ENCODE measurements around the gene SSTR4.
A peak's percentile ranks its signal among the peaks of the same experiment; 100 is the strongest.

SSTR4 gene

GRCh38 chr20:23086056-23086566 is 51.0 kb downstream of the SSTR4 start, which contains the start of gene CD93:
TSS of gene CD93 (minus strand) at chr20:23086324. CDS start at chr20:23086192, 132 bp downstream.
- TF ChIP-seq, protein P1, sequence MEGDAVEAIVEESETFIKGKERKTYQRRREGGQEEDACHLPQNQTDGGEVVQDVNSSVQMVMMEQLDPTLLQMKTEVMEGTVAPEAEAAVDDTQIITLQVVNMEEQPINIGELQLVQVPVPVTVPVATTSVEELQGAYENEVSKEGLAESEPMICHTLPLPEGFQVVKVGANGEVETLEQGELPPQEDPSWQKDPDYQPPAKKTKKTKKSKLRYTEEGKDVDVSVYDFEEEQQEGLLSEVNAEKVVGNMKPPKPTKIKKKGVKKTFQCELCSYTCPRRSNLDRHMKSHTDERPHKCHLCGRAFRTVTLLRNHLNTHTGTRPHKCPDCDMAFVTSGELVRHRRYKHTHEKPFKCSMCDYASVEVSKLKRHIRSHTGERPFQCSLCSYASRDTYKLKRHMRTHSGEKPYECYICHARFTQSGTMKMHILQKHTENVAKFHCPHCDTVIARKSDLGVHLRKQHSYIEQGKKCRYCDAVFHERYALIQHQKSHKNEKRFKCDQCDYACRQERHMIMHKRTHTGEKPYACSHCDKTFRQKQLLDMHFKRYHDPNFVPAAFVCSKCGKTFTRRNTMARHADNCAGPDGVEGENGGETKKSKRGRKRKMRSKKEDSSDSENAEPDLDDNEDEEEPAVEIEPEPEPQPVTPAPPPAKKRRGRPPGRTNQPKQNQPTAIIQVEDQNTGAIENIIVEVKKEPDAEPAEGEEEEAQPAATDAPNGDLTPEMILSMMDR (IDR thresholded peaks at IDR 0.05; ENCODE audit: borderline replicate concordance, insufficient read depth, low read depth, low read length) = no peak
- peak within 1 kb of the TSS; percentile 41 for H3K4me3 ChIP-seq (ENCODE audit: low read depth, low read length)

- H3K4me3 ChIP-seq (ENCODE audit: low read depth, low read length) = no peak overlapping the region
- TF ChIP-seq, protein P1 (IDR thresholded peaks at IDR 0.05; ENCODE audit: borderline replicate concordance, insufficient read depth, low read depth, low read length) = no peak
These were observed 51.9 kb downstream of the SSTR4 start for GRCh38 chr20:23086931-23087411.

GRCh38 chr20:23087587-23088251 is 52.6 kb downstream of the SSTR4 start:
- no peak overlapping the region for H3K4me3 ChIP-seq (ENCODE audit: low read depth, low read length)
- TF ChIP-seq, protein P1 (IDR thresholded peaks at IDR 0.05; ENCODE audit: borderline replicate concordance, insufficient read depth, low read depth, low read length) = no peak

Data from GM12875 (cell line).